Upper lobe of left lung (tissue), 4 donors: ENCODE measurements around the gene SRD5A1.

Source experiments
- EP300 ChIP-seq, 4 donors: sonication (generic); formaldehyde crosslinking; IDR thresholded peaks; one replicate each; pipeline ENCODE4 v1.5.1; 2017; ENCODE audit warnings: antibody characterized with exemption in 4 of 4, control low read depth in 2 of 4
- POLR2A ChIP-seq, 4 donors: fragments of 450-650 bp; IDR thresholded peaks; one replicate each; pipeline ENCODE4 v1.5.1; 2016 to 2017; ENCODE audit warnings: antibody characterized with exemption in 4 of 4, mild to moderate bottlenecking in 2 of 4
- POLR2AphosphoS5 ChIP-seq, 2 donors: sonication (generic); formaldehyde crosslinking; IDR thresholded peaks; one replicate each; pipeline ENCODE4 v1.5.1; 2017; ENCODE audit warnings: antibody characterized with exemption in 2 of 2
- TF ChIP-seq, protein P1 (sequence below), 6 experiments: fragments of 450-650 bp in 4 of 6; fragments of 200-600 bp in 2 of 6; sonication (generic) in 2 of 6; IDR thresholded peaks; one replicate each; pipeline ENCODE4 v1.5.1; 2016 to 2019; ENCODE audit warnings: antibody characterized with exemption in 6 of 6

DNA sequence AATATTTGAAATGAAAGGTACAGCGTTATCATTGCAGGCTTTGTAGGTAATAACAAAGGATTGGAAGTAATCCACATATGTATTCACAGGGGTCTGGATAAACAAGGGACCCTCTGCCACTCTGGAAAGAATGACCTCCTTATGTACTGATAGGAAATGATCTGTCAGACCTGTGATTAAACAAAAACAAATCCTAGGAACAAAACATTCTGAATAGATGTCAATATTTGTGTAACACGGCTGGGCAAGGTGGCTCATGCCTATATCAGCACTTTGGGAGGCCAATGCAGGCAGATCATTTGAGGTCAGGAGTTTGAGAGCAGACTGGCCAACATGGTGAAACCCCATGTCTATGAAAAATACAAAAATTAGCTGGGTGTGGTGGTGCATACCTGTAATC is 42.7 kb upstream of the SRD5A1 start:
- TF ChIP-seq POLR2AphosphoS5 (IDR thresholded peaks at IDR 0.05) (no peak), POLR2A (IDR thresholded peaks at IDR 0.05) (no peak), EP300 (IDR thresholded peaks at IDR 0.05) (no peak)
- TF ChIP-seq, protein P1, sequence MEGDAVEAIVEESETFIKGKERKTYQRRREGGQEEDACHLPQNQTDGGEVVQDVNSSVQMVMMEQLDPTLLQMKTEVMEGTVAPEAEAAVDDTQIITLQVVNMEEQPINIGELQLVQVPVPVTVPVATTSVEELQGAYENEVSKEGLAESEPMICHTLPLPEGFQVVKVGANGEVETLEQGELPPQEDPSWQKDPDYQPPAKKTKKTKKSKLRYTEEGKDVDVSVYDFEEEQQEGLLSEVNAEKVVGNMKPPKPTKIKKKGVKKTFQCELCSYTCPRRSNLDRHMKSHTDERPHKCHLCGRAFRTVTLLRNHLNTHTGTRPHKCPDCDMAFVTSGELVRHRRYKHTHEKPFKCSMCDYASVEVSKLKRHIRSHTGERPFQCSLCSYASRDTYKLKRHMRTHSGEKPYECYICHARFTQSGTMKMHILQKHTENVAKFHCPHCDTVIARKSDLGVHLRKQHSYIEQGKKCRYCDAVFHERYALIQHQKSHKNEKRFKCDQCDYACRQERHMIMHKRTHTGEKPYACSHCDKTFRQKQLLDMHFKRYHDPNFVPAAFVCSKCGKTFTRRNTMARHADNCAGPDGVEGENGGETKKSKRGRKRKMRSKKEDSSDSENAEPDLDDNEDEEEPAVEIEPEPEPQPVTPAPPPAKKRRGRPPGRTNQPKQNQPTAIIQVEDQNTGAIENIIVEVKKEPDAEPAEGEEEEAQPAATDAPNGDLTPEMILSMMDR (IDR thresholded peaks at IDR 0.05) = no peak
